ENCODE measurements around the gene LRCH3. TPM values are rescaled to one million over a fixed set of nuclear protein-coding genes. Genes with fewer than 3 reads are reported as not detected.
"Not testable (repeated sequence)": the region's sequence is repeated elsewhere in the genome, so short reads cannot be mapped to it uniquely, and the experiment has no call there.

The LRCH3 gene
- total RNA-seq, 1 donor from 2014 or later, result 43.5 TPM

- Histone ChIP-seq H3K9me3 (no peaks in the 10 kb centered on the region), H3K36me3 (no peaks in the 10 kb centered on the region), H3K4me1 (no peaks in the 10 kb centered on the region), H3K27ac (no peak overlapping the region), H3K27me3 (no peaks in the 10 kb centered on the region), H3K4me3 (no peak overlapping the region)
- ATAC-seq, result no peak
- DNase-seq, result no peak
- intact Hi-C loops (cut with DNase I), result no loop called here
- TF ChIP-seq CTCF (IDR thresholded peaks at IDR 0.05), result no peak
Measured at GRCh38 chr3:197908957-197909701, 118.1 kb downstream of the LRCH3 start.

- intact Hi-C loops (cut with DNase I), result no loop called here
- Histone ChIP-seq H3K4me1 (no peaks in the 10 kb centered on the region), H3K27me3 (no peaks in the 10 kb centered on the region), H3K9me3 (no peaks in the 10 kb centered on the region), H3K4me3 (no peak overlapping the region), H3K27ac (no peak overlapping the region), H3K36me3 (no peaks in the 10 kb centered on the region)
- DNase-seq, result no peak
- TF ChIP-seq CTCF (IDR thresholded peaks at IDR 0.05), result no peak
- ATAC-seq, result no peak
Measured at GRCh38 chr3:197912741-197913476, 121.9 kb downstream of the LRCH3 start.

- intact Hi-C loops (cut with DNase I), result no loop called here
- Histone ChIP-seq H3K9me3 (no peaks in the 10 kb centered on the region), H3K27ac (no peak overlapping the region), H3K36me3 (no peaks in the 10 kb centered on the region), H3K4me1 (no peaks in the 10 kb centered on the region), H3K27me3 (no peaks in the 10 kb centered on the region), H3K4me3 (no peak overlapping the region)
- DNase-seq, result no peak
- TF ChIP-seq CTCF (IDR thresholded peaks at IDR 0.05), result no peak
- ATAC-seq, result no peak
Measured at GRCh38 chr3:197913641-197914380, 122.8 kb downstream of the LRCH3 start.

GRCh38 chr3:197921429-197922275 is 130.6 kb downstream of the LRCH3 start:
- DNase-seq; H3K27ac ChIP-seq; H3K4me3 ChIP-seq; ATAC-seq; H3K9me3 ChIP-seq; H3K4me1 ChIP-seq; intact Hi-C loops (cut with DNase I); H3K27me3 ChIP-seq: not testable (repeated sequence)
- H3K36me3 ChIP-seq, result peaks cover 12% of the 10 kb centered on the region

- TF ChIP-seq CTCF (IDR thresholded peaks at IDR 0.05), result no peak
- Histone ChIP-seq H3K27ac (no peak overlapping the region), H3K4me3 (no peak overlapping the region), H3K4me1 (no peaks in the 10 kb centered on the region), H3K36me3 (peaks cover 12% of the 10 kb centered on the region), H3K27me3 (no peaks in the 10 kb centered on the region), H3K9me3 (no peaks in the 10 kb centered on the region)
- no peak for ATAC-seq
- DNase-seq, result no peak
- intact Hi-C loops (cut with DNase I), result no loop called here
Measured at GRCh38 chr3:197926418-197926817, 135.4 kb downstream of the LRCH3 start.

- H3K27me3 ChIP-seq; H3K36me3 ChIP-seq; ATAC-seq; H3K4me1 ChIP-seq; intact Hi-C loops (cut with DNase I); H3K4me3 ChIP-seq; H3K9me3 ChIP-seq; H3K27ac ChIP-seq; DNase-seq: not testable (repeated sequence)
Measured at GRCh38 chr3:197927578-197927977, 136.5 kb downstream of the LRCH3 start.
